K562 (cell line): ENCODE results near the gene GRK4. TPM values are rescaled to one million over a fixed set of nuclear protein-coding genes. Genes with fewer than 3 reads are reported as not detected.

Experiments used
- CBX3 ChIP-seq, 2 experiments: IDR thresholded peaks; 1 replicate in 1 of 2; 2 replicates in 1 of 2; pipeline ENCODE4 v1.6.1; 2012; ENCODE audit warnings: inconsistent platforms in 2 of 2, low read length in 2 of 2, borderline replicate concordance in 1 of 2, control low read depth in 1 of 2
- CCNT2 ChIP-seq: IDR thresholded peaks from 2 replicates; pipeline ENCODE4 v1.6.1; 2011; ENCODE audit warnings: borderline replicate concordance, low read depth, mild to moderate bottlenecking, moderate library complexity, mixed read lengths, low read length; ENCODE audit not compliant: insufficient read length; ENCODE audit errors: extremely low read depth
- ELF1 ChIP-seq: fragments of 200-800 bp; sonication (Bioruptor generic); IDR thresholded peaks from 2 replicates; pipeline ENCODE4 v1.6.1; 2016; ENCODE audit warnings: missing genetic modification characterization, missing compliant biosample characterization
- KLF16 ChIP-seq: IDR thresholded peaks from 2 replicates; pipeline ENCODE4 v1.6.1; 2016; ENCODE audit warnings: antibody characterized with exemption
- MCM3 ChIP-seq: fragments of 450-650 bp; IDR thresholded peaks from 2 replicates; pipeline ENCODE4 v1.6.1; 2016
- OTX1 ChIP-seq: fragments of 450-650 bp; formaldehyde crosslinking; IDR thresholded peaks from 2 replicates; pipeline ENCODE4 v1.4.0; 2022; ENCODE audit warnings: mild to moderate bottlenecking
- POLR2H ChIP-seq: IDR thresholded peaks from 2 replicates; pipeline ENCODE4 v1.6.1; 2016; ENCODE audit warnings: missing genetic modification characterization, low read depth, mild to moderate bottlenecking, control low read depth, missing compliant biosample characterization, moderate library complexity
- polyA plus RNA-seq, 8 experiments: library from polyadenylated mRNA; depleted of rRNA in 4 of 8; stranded (reverse) in 5 of 8; unstranded in 3 of 8; fragments of >200 nt; fragmentation: Nextera tagmentation in 2 of 8; fragmentation: Illumina TruSeq in 1 of 8; extraction: Ambion mirVana in 2 of 8; extraction: Trizol in 1 of 8; gene quantifications; 2 replicates each; pipeline versions ENCODE4 v1.2.1 to v1.2.3, GENCODE V29; 2011 to 2014; ENCODE audit warnings: inconsistent platforms in 1 of 8, missing spikeins in 1 of 8
- total RNA-seq, 7 experiments: library from RNA; depleted of rRNA in 6 of 7; stranded (reverse); fragments of >200 nt in 6 of 7; fragmentation: Illumina TruSeq in 2 of 7; extraction: Trizol in 2 of 7; gene quantifications; 2 replicates each; pipeline versions ENCODE4 v1.2.1 to v1.2.3, GENCODE V29; 2011 to 2021; ENCODE audit warnings: low replicate concordance in 1 of 7
- TF ChIP-seq, protein P1 (sequence below): sonication (generic); formaldehyde crosslinking; IDR thresholded peaks from 2 replicates; pipeline ENCODE4 v1.8.0; 2023; ENCODE audit warnings: missing genetic modification reagents, mild to moderate bottlenecking, borderline replicate concordance
- TF ChIP-seq, protein P2 (sequence below): fragments of 200-400 bp; formaldehyde crosslinking; IDR thresholded peaks from 2 replicates; pipeline ENCODE4 v1.6.1; 2017; ENCODE audit warnings: mild to moderate bottlenecking, low read depth, low read length, moderate library complexity
- TF ChIP-seq, protein P3 (sequence below), 2 experiments: fragments of 450-650 bp; conservative IDR thresholded peaks; 2 replicates each; pipeline ENCODE4 v1.6.1; 2017; ENCODE audit warnings: mild to moderate bottlenecking in 2 of 2, moderate library complexity in 2 of 2
- TF ChIP-seq, protein P4 (sequence below): sonication (generic); formaldehyde crosslinking; IDR thresholded peaks from 2 replicates; pipeline ENCODE4 v1.9.0; 2022; ENCODE audit warnings: mild to moderate bottlenecking, missing genetic modification reagents

GRK4 gene
- total and polyA plus RNA-seq, 9 of the 15 experiments (the other 6 are each of a cell fraction or from before 2014, with no cell fraction given) = 1.1 to 4.8 (median 2.6) TPM

DNA sequence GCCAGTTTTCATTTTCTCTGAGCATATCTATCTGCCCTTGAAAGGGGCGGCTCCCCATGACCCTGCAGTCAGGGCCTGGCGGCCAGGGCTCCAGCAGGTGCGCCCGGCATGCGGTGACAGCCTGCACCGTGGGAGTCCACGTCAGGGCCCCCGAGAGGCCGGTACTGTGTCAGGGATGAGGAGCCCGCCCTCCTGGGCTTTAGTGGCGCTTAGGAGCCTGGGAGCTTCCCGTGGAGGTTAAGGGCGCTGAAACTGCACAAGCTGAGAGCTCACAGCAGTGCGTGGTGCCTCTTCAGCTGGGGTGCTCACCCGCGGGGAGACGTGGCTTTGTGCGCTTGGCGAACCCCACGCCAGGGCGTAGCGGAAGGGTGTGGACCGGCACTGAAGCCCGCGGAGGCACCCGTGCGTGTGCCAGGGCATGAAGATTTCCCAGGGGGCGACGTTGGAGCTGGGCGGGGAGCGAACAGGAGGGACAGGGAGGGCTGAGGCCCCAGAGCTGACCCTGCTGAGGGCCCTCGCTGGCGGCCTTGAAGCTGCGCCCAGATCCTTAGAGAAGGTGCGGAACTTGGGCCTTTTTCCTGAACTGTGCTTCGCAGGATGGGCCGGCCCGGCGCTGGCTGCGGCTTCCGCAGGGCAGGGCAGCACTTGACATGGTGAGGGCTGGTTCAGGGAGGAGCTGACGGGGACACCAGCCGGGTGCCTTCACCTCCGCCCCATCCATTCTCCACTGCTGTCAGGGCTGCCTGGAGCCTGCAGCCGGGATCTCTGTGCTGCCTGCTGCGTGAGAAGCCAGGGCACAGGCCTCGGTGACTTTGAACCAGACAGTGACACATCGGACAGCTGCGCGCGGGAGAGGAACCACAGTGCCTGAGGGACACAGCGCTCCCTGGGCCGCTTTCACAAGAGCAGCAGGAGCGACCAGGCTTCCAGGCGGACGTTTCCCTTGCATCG is 78.1 kb downstream of the GRK4 start (continued):
- TF ChIP-seq OTX1 (CRISPR knock-in tag) (no peak), CCNT2 (no peak), ELF1 (no peak), MCM3 (no peak), POLR2H (tag) (no peak), KLF16 (no peak), CBX3 (IDR thresholded peaks at IDR 0.05; ENCODE audit: borderline replicate concordance in 1 of 2, low read length in 2 of 2) (no peak)
- TF ChIP-seq, protein P1, sequence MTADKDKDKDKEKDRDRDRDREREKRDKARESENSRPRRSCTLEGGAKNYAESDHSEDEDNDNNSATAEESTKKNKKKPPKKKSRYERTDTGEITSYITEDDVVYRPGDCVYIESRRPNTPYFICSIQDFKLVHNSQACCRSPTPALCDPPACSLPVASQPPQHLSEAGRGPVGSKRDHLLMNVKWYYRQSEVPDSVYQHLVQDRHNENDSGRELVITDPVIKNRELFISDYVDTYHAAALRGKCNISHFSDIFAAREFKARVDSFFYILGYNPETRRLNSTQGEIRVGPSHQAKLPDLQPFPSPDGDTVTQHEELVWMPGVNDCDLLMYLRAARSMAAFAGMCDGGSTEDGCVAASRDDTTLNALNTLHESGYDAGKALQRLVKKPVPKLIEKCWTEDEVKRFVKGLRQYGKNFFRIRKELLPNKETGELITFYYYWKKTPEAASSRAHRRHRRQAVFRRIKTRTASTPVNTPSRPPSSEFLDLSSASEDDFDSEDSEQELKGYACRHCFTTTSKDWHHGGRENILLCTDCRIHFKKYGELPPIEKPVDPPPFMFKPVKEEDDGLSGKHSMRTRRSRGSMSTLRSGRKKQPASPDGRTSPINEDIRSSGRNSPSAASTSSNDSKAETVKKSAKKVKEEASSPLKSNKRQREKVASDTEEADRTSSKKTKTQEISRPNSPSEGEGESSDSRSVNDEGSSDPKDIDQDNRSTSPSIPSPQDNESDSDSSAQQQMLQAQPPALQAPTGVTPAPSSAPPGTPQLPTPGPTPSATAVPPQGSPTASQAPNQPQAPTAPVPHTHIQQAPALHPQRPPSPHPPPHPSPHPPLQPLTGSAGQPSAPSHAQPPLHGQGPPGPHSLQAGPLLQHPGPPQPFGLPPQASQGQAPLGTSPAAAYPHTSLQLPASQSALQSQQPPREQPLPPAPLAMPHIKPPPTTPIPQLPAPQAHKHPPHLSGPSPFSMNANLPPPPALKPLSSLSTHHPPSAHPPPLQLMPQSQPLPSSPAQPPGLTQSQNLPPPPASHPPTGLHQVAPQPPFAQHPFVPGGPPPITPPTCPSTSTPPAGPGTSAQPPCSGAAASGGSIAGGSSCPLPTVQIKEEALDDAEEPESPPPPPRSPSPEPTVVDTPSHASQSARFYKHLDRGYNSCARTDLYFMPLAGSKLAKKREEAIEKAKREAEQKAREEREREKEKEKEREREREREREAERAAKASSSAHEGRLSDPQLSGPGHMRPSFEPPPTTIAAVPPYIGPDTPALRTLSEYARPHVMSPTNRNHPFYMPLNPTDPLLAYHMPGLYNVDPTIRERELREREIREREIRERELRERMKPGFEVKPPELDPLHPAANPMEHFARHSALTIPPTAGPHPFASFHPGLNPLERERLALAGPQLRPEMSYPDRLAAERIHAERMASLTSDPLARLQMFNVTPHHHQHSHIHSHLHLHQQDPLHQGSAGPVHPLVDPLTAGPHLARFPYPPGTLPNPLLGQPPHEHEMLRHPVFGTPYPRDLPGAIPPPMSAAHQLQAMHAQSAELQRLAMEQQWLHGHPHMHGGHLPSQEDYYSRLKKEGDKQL (CRISPR knock-in tag) = no peak
- TF ChIP-seq, protein P2, sequence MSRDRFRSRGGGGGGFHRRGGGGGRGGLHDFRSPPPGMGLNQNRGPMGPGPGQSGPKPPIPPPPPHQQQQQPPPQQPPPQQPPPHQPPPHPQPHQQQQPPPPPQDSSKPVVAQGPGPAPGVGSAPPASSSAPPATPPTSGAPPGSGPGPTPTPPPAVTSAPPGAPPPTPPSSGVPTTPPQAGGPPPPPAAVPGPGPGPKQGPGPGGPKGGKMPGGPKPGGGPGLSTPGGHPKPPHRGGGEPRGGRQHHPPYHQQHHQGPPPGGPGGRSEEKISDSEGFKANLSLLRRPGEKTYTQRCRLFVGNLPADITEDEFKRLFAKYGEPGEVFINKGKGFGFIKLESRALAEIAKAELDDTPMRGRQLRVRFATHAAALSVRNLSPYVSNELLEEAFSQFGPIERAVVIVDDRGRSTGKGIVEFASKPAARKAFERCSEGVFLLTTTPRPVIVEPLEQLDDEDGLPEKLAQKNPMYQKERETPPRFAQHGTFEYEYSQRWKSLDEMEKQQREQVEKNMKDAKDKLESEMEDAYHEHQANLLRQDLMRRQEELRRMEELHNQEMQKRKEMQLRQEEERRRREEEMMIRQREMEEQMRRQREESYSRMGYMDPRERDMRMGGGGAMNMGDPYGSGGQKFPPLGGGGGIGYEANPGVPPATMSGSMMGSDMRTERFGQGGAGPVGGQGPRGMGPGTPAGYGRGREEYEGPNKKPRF = no peak
- TF ChIP-seq, protein P3, sequence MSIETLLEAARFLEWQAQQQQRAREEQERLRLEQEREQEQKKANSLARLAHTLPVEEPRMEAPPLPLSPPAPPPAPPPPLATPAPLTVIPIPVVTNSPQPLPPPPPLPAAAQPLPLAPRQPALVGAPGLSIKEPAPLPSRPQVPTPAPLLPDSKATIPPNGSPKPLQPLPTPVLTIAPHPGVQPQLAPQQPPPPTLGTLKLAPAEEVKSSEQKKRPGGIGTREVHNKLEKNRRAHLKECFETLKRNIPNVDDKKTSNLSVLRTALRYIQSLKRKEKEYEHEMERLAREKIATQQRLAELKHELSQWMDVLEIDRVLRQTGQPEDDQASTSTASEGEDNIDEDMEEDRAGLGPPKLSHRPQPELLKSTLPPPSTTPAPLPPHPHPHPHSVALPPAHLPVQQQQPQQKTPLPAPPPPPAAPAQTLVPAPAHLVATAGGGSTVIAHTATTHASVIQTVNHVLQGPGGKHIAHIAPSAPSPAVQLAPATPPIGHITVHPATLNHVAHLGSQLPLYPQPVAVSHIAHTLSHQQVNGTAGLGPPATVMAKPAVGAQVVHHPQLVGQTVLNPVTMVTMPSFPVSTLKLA (conservative IDR thresholded peaks at IDR 0.05) = no peak
- TF ChIP-seq, protein P4, sequence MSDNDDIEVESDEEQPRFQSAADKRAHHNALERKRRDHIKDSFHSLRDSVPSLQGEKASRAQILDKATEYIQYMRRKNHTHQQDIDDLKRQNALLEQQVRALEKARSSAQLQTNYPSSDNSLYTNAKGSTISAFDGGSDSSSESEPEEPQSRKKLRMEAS (CRISPR knock-in tag) = 0 out of 2 replicates have a peak, but pooled peaks have one; percentile 31
- TF ChIP-seq, all 486 proteins: peak for 8
